Panc1 (cell line): ENCODE results near the gene BCL2L12.

Source experiments
- POLR2AphosphoS5 ChIP-seq: IDR thresholded peaks from 2 replicates; pipeline ENCODE4 v1.6.1; 2012; ENCODE audit warnings: mild to moderate bottlenecking, low read depth, low read length, moderate library complexity
- TF ChIP-seq, protein P1 (sequence below): fragments of 450-650 bp; IDR thresholded peaks from 2 replicates; pipeline ENCODE4 v1.5.1; 2017; ENCODE audit warnings: mild to moderate bottlenecking

DNA sequence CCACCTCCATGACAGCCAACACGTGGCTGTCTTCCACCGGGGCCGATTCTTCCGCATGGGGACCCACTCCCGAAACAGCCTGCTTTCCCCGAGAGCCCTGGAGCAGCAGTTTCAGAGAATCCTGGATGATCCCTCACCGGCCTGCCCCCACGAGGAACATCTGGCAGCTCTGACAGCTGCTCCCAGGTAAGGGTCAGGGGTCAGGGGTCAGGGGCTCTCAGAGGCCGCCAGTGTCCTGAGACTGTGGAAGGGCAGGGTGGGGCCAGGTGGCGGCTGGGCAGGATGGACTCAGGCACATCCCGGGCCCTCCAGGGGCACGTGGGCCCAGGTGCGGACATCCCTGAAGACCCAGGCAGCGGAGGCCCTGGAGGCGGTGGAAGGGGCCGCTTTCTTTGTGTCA, 40.2 kb downstream of the BCL2L12 start:
- TF ChIP-seq, protein P1, sequence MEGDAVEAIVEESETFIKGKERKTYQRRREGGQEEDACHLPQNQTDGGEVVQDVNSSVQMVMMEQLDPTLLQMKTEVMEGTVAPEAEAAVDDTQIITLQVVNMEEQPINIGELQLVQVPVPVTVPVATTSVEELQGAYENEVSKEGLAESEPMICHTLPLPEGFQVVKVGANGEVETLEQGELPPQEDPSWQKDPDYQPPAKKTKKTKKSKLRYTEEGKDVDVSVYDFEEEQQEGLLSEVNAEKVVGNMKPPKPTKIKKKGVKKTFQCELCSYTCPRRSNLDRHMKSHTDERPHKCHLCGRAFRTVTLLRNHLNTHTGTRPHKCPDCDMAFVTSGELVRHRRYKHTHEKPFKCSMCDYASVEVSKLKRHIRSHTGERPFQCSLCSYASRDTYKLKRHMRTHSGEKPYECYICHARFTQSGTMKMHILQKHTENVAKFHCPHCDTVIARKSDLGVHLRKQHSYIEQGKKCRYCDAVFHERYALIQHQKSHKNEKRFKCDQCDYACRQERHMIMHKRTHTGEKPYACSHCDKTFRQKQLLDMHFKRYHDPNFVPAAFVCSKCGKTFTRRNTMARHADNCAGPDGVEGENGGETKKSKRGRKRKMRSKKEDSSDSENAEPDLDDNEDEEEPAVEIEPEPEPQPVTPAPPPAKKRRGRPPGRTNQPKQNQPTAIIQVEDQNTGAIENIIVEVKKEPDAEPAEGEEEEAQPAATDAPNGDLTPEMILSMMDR: no peak
- no peak for TF ChIP-seq POLR2AphosphoS5
